ENCODE results near the gene SAMHD1.
A peak's percentile ranks its signal among the peaks of the same experiment; 100 is the strongest.
"Not testable (repeated sequence)": the region's sequence is repeated elsewhere in the genome, so short reads cannot be mapped to it uniquely, and the experiment has no call there.

Gene SAMHD1

GRCh38 chr20:36951198-36951978 is at the start of gene SAMHD1:
SAMHD1 (minus strand) TSS chr20:36951708; CDS start chr20:36951643, 65 bp downstream.
- DNase-seq = peak; percentile 98

DNA sequence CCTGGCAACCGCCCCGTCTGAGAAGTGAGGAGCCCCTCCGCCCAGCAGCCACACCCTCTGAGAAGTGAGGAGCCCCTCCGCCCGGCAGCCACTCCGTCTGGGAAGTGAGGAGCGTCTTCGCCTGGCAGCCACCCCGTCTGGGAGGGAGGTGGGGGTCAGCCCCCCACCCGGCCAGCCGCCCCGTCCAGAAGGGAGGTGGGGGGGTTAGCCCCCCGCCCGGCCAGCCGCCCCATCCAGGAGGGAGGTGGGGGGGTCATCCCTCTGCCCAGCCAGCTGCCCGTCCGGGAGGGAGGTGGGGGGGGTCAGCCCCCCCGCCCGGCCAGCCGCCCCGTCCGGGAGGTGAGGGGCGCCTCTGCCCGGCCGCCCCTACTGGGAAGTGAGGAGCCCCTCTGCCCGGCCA is 48.7 kb upstream of the SAMHD1 start:
- not testable (repeated sequence) for DNase-seq

DNA sequence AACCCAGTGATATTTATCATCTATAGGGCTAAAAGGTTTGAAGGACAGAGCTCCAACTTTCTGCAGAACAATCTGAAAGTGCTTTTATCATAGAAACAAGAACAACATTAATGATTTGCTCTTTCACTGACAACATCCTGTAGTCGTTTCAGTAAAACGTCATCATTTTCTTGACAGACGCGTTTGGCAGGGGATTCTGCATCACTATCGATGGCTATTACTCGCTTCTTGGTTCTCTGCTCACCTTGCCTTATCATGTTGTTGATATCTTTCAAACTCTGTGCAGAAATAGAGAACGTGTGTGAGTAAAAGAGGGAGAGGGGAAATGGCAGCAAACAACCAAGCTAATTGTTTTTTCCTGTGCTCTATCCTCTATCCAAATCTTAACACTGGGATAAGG is 47.1 kb upstream of the SAMHD1 start:
- DNase-seq = no peak

DNA sequence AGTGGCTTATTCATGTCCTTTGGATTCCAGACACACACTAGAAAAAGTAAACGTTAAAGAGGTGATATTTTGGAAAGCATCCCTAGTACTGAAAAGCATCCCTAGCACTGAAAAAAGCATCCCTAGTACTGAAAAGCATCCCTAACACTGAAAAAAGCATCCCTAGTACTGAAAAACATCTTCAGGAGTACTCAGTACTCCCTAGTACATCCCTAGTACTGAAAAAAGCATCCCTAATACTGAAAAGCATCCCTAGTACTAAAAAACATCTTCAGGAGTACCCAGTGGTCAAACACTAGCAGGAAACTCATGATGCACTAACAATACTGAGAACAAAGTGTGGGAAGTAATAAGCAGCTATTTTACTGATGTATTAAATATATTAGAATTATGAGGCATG is 45.6 kb upstream of the SAMHD1 start:
- no peak for DNase-seq

GRCh38 chr20:36994221-36994620 is 42.7 kb upstream of the SAMHD1 start:
- DNase-seq = not testable (repeated sequence)

DNA sequence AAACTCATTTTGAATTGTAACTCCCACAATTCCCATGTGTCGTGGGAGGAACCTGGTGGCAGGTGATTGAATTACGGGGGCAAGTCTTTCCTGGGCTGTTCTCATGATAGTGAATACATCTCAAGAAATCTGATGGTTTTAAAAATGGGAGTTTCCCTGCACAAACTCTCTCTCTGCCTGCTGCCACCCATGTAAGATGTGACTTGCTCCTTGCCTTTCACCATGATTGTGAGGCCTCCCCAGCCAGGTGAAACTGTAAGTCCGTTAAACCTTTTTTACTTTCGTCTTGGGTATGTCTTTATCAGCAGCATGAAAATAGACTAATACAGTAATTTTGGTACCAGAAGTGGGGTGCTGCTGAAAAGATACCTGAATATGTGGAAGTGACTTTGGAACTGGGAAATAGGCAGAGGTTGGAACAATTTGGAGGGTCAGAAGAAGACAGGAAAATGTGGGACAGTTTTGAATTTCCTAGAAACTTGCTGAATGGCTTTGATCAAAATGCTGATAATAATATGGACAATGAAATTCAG is 41.4 kb upstream of the SAMHD1 start:
- DNase-seq = no peak

DNA sequence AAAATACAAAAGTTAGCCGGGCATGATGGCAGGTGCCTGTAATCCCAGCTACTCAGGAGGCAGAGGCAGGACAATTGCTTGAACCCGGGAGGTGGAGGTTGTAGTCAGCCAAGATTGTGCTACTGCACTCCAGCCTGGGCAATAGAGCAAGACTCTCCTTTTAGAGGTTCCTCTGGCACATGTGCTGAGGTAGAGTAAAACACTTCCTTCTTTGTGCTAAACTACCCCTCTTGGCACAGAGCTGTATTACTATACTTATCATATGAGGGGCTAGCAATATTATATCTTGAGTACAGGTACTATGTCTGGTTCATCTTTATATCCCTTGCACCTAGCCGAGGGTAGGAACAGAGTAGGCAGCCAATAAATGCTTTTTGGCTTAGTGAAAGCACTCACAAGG is 40.2 kb upstream of the SAMHD1 start:
- no peak for DNase-seq

GRCh38 chr20:36989797-36990196 is 38.3 kb upstream of the SAMHD1 start:
- no peak for DNase-seq

DNA sequence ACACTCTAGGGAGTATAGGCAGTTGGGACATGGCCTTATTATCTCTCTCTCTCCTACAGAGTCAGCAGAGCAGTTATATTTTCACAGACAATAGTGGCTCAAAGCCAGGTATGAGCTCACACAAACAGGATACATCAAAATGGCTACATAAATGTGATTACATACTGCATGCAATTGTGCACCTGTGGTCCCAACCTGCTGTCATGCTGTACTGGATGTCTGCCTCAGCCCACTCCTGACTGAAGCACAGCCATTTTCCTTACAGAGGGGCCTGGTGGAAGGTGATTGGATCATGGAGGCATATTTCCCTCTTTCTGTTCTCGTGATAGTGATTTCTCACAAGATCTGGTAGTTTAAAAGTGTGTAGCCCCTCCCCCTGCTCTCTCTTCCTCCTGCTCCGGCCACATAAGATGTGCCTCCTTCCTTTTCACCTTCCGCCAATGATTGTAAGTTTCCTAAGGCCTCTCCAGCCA is 37.0 kb upstream of the SAMHD1 start:
- peak; percentile 3 for DNase-seq

DNA sequence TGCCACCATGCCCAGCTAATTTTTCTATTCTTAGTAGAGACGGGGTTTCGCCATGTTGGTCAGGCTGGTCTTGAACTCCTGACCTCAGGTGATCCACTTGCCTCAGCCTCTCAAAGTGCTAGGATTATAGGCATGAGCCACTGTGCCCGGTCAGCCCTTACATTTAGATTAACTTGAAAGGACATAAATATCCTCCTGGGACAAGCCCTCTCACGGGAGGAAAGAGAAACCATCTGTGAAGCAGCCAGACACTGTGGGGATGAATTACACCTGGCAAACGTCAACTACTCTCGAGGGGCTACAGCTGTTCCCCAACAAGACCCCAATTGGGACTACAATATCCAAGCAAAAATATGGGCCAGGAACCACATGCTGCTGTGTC is 32.7 kb upstream of the SAMHD1 start:
- no peak for DNase-seq

- DNase-seq = no peak
Observed at GRCh38 chr20:36975099-36975818, 23.8 kb upstream of the SAMHD1 start.

GRCh38 chr20:36974660-36975059 is 23.2 kb upstream of the SAMHD1 start:
- no peak for DNase-seq

GRCh38 chr20:36971103-36971502 is 19.6 kb upstream of the SAMHD1 start:
- DNase-seq = no peak

GRCh38 chr20:36969478-36970186 is 18.1 kb upstream of the SAMHD1 start:
- DNase-seq = no peak

DNA sequence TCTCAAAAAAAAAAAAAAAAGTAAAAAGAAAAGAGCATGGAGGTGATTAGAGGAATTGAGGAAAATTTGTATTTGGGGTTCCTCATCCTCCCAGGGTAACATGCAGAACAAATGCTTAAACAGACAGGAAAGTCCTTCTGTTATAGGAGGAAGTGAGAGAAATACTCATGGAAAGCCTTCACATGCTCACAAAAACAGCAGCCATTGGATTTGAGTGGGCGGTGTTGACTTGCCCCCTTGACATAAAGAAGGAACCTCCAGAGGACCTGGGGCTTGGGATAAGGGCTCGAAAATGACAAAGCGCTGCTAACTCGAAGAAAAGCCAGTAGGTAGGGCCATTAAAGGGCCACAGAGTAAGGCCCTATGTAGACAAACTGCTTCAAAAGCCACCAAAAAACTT is 17.5 kb upstream of the SAMHD1 start:
- DNase-seq = no peak

DNA sequence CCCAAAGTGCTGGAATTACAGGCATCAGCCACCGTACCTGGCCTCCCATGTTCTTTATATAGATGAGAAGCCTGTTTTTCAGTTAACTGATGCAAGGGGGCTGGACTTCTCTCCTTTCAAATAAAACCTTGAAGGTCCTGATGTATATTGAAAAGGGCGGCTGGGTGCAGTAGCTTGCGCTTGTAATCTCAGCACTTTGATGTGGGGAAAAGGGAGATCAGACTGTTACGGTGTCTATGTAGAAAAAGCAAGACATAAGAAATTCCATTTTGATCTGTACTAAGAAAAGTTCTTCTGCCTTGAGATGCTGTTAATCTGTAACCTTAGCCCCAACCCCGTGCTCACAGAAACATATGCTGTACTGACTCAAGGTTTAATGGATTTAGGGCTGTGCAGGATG is 16.1 kb upstream of the SAMHD1 start:
- no peak for DNase-seq

- not testable (repeated sequence) for DNase-seq
Observed at GRCh38 chr20:36966965-36967364, 15.5 kb upstream of the SAMHD1 start.

- not testable (repeated sequence) for DNase-seq
Observed at GRCh38 chr20:36962354-36962941, 10.9 kb upstream of the SAMHD1 start.

DNA sequence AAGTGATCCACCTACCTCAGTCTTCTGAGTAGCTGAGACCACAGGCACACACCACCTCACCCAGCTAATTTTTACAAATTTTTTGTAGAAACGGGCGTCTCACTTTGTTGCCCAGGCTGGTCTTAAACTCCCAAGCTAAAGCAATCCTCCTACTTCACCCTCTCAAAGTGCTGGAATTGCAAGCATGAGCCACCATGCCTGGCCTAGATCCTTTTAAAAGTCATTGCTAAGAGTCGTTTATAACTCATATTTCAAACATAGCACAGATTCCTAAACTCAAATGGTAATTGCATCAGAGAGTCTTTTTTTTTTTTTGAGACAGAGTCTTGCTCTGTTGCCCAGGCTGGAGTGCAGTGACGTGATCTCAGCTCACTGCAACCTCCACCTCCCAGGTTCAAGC is 7.7 kb upstream of the SAMHD1 start:
- no peak for DNase-seq

DNA sequence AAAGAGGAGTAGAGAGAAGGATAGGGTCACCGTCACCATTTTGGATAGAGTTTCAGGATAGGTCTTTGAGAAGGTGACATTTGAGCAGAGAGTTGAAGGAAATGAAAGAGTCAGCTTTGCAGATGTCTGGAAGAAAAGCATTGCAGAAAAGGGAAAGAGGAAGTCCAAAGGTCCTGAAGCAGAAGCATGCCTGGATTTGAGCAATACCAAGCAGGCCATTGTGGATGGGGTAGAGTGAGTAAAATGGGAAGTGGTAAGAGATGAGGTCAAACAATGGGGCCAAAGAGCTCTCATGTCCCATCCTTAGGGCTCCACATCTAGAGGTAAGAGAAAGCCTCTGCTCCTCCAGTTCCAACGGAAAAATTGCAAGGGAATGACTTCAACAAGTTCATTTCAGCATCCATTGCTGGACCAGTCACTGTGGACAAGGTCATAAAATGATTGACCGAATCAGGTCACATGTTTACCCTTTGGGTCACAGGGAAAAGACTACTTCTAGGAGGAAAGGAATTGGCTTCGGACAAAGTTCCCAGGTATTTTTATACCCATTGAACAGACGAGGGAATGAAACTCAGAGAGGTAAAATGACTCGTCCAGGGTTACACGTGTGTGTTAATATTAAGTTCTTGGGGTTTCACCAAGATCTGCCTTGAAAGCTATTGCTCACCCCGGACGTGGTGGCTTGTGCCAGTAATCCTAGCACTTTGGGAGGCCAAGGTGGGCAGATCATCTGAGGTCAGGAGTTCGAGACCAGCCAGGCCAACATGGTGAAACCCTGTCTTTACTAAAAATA is 6.6 kb upstream of the SAMHD1 start:
- no peak for DNase-seq

- no peak for DNase-seq
Observed at GRCh38 chr20:36956674-36957073, 5.2 kb upstream of the SAMHD1 start.

DNA sequence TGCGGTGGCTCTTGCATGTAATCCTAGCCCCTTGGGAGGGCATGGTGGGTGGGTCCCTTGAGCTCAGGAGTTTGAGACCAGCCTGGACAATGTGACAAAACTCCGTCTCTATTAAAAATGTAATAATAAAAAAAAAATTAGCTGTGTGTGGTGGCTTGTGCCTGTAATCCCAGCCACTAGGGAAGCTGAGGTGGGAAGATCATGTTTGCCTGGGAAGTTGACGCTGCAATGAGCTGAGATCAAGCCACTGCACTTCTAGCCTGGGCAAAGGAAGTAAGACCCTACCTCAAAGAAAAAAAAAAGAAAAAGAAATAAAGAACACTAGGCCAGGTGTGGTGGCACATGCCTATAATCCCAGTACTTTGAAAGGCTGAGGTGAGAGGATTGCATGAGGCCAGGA is 4.5 kb upstream of the SAMHD1 start:
- DNase-seq = no peak
